Measurements from ENCODE around the gene NKAIN1. TPM values are rescaled to one million over a fixed set of nuclear protein-coding genes. Genes with fewer than 3 reads are reported as not detected.
A peak's percentile ranks its signal among the peaks of the same experiment; 100 is the strongest.

NKAIN1 gene
- total RNA-seq, 4 donors from 2014 or later, result not detected

DNA sequence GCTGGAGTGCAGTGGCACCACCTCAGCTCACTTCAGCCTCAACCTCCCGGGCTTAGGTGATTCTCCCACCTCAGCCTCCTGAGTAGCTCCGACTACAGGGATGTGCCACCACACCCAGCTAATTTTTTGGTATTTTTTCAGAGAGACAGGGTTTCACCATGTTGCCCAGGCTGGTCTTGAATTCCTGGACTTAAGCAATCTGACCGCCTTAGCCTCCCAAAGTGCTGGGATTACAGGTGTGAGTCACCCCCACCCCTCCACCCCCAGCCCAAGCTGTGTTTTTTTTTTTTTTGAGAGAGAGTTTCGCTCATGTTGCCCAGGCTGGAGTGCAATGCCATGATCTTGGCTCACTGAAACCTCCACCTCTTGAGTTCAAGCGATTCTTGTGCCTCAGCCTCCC is 75.4 kb downstream of the NKAIN1 start:
- TF ChIP-seq POLR2A (IDR thresholded peaks at IDR 0.05), result no peak
- TF ChIP-seq, protein P1, sequence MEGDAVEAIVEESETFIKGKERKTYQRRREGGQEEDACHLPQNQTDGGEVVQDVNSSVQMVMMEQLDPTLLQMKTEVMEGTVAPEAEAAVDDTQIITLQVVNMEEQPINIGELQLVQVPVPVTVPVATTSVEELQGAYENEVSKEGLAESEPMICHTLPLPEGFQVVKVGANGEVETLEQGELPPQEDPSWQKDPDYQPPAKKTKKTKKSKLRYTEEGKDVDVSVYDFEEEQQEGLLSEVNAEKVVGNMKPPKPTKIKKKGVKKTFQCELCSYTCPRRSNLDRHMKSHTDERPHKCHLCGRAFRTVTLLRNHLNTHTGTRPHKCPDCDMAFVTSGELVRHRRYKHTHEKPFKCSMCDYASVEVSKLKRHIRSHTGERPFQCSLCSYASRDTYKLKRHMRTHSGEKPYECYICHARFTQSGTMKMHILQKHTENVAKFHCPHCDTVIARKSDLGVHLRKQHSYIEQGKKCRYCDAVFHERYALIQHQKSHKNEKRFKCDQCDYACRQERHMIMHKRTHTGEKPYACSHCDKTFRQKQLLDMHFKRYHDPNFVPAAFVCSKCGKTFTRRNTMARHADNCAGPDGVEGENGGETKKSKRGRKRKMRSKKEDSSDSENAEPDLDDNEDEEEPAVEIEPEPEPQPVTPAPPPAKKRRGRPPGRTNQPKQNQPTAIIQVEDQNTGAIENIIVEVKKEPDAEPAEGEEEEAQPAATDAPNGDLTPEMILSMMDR (IDR thresholded peaks at IDR 0.05), result no peak

DNA sequence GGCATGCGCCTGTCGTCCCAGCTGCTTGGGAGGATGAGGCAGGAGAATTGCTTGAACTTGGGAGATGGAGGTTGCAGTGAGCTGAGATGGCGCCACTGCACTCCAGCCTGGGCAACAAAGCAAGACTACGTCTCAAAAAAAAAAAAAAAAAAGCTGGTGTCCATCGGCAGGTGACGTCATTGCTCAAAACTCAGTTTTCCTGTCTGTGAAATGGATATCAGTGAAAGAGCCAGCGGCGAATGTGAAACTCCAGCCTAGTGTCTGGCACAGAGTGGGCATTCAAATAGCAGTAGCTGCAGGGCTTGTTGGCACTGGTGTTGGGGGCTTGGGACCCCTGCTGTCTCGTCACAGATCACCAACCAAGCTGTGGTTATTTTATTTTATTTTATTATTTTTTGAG is 75.8 kb downstream of the NKAIN1 start:
- no peaks in the 10 kb centered on the region for H3K36me3 ChIP-seq
- no peaks in the 10 kb centered on the region for H3K9me3 ChIP-seq
- no peak for TF ChIP-seq POLR2A (IDR thresholded peaks at IDR 0.05)
- TF ChIP-seq, protein P1 (IDR thresholded peaks at IDR 0.05), result no peak
- H3K4me3 ChIP-seq, result no peak overlapping the region
- H3K27me3 ChIP-seq, result no peaks in the 10 kb centered on the region
- no peak overlapping the region for H3K27ac ChIP-seq
- no peaks in the 10 kb centered on the region for H3K4me1 ChIP-seq
- no peak for DNase-seq

More for the DNA sequence above, 75.4 kb downstream of the NKAIN1 start:
- H3K4me1 ChIP-seq, result no peaks in the 10 kb centered on the region
- H3K4me3 ChIP-seq, result no peak overlapping the region
- DNase-seq, result no peak
- no peaks in the 10 kb centered on the region for H3K9me3 ChIP-seq
- H3K27me3 ChIP-seq, result no peaks in the 10 kb centered on the region
- H3K36me3 ChIP-seq, result no peaks in the 10 kb centered on the region
- H3K27ac ChIP-seq, result no peak overlapping the region

GRCh38 chr1:31161571-31161970 is 78.1 kb downstream of the NKAIN1 start:
- Histone ChIP-seq H3K36me3 (no peaks in the 10 kb centered on the region), H3K4me3 (no peak overlapping the region), H3K4me1 (no peaks in the 10 kb centered on the region), H3K9me3 (no peaks in the 10 kb centered on the region), H3K27ac (no peak overlapping the region), H3K27me3 (no peaks in the 10 kb centered on the region)
- DNase-seq, result no peak
- TF ChIP-seq POLR2A (IDR thresholded peaks at IDR 0.05), result no peak
- TF ChIP-seq, protein P1 (IDR thresholded peaks at IDR 0.05), result no peak

GRCh38 chr1:31159869-31160611 is 79.6 kb downstream of the NKAIN1 start:
- H3K27ac ChIP-seq, result no peak overlapping the region
- TF ChIP-seq, protein P1 (IDR thresholded peaks at IDR 0.05), result no peak
- TF ChIP-seq POLR2A (IDR thresholded peaks at IDR 0.05), result no peak
- peak in 1 of 3 donors; percentile 51 for DNase-seq
- no peaks in the 10 kb centered on the region for H3K9me3 ChIP-seq
- H3K27me3 ChIP-seq, result no peaks in the 10 kb centered on the region
- no peaks in the 10 kb centered on the region for H3K4me1 ChIP-seq
- no peaks in the 10 kb centered on the region for H3K36me3 ChIP-seq
- no peak overlapping the region for H3K4me3 ChIP-seq

GRCh38 chr1:31159323-31159722 is 80.4 kb downstream of the NKAIN1 start:
- H3K27ac ChIP-seq, result no peak overlapping the region

More at GRCh38 chr1:31159323-31159722, 80.4 kb downstream of the NKAIN1 start:
- no peak for TF ChIP-seq POLR2A (IDR thresholded peaks at IDR 0.05)
- TF ChIP-seq, protein P1 (IDR thresholded peaks at IDR 0.05), result no peak
- no peaks in the 10 kb centered on the region for H3K36me3 ChIP-seq
- no peak overlapping the region for H3K4me3 ChIP-seq
- H3K9me3 ChIP-seq, result no peaks in the 10 kb centered on the region
- no peaks in the 10 kb centered on the region for H3K4me1 ChIP-seq
- DNase-seq, result no peak
- no peaks in the 10 kb centered on the region for H3K27me3 ChIP-seq
